GM12891 (cell line): Measurements from ENCODE around the gene MAP4K3. TPM values are rescaled to one million over a fixed set of nuclear protein-coding genes. Genes with fewer than 3 reads are reported as not detected.
A peak's percentile ranks its signal among the peaks of the same experiment; 100 is the strongest.

Experiments
- DNase-seq: peaks from one replicate; pipeline ENCODE4 v3.0.0; 2011; ENCODE audit warnings: low spot score; ENCODE audit not compliant: insufficient read length
- FAIRE-seq: peaks from 2 replicates; lab custom pipeline; 2011; peaks lifted over from hg19 to GRCh38; lab: Jason Lieb, UNC
- PAX5 ChIP-seq: IDR thresholded peaks from 2 replicates; pipeline ENCODE4 v1.6.1; 2011; ENCODE audit warnings: low read length, moderate library complexity, mild to moderate bottlenecking; ENCODE audit not compliant: insufficient read depth, severe bottlenecking
- POLR2A ChIP-seq: IDR thresholded peaks from 2 replicates; pipeline ENCODE4 v1.6.1; 2011; ENCODE audit warnings: low read depth, low read length, control low read depth
- POLR2AphosphoS5 ChIP-seq: IDR thresholded peaks from 2 replicates; pipeline ENCODE4 v1.6.1; 2011; ENCODE audit warnings: low read depth, low read length, control low read depth
- POU2F2 ChIP-seq: IDR thresholded peaks from 2 replicates; pipeline ENCODE4 v1.6.1; 2011; ENCODE audit warnings: low read depth, mild to moderate bottlenecking, control low read depth, low read length, moderate library complexity
- SPI1 ChIP-seq: IDR thresholded peaks from 2 replicates; pipeline ENCODE4 v1.6.1; 2011; ENCODE audit warnings: low read depth, low read length, control low read depth
- TAF1 ChIP-seq: IDR thresholded peaks from 2 replicates; pipeline ENCODE4 v1.6.1; 2011; ENCODE audit warnings: low read depth, low read length, control low read depth
- polyA plus RNA-seq: library from polyadenylated mRNA; unstranded; fragments of >200 nt; gene quantifications from one replicate; pipeline ENCODE4 v1.2.1, GENCODE V29; 2012; ENCODE audit warnings: low read depth, missing spikeins, inconsistent platforms; ENCODE audit not compliant: missing spikeins

MAP4K3 gene
- 2.2 TPM for polyA plus RNA-seq

- DNase-seq, result peak; percentile 65
- FAIRE-seq, result peak; percentile 90
- TF ChIP-seq POU2F2 (no peak), POLR2A (no peak), SPI1 (peak; percentile 68)
These were observed at the start of gene MAP4K3 for GRCh38 chr2:39436592-39437521. TSS of gene MAP4K3 (minus strand) at chr2:39437285. CDS start at chr2:39436987, 298 bp downstream.

GRCh38 chr2:39486071-39486470, 49.0 kb upstream of the MAP4K3 start:
- TF ChIP-seq TAF1 (no peak), POLR2A (no peak), SPI1 (no peak), POLR2AphosphoS5 (no peak), PAX5 (no peak), POU2F2 (no peak)
- DNase-seq (no peak), FAIRE-seq (no peak)

GRCh38 chr2:39484620-39485495, 47.8 kb upstream of the MAP4K3 start:
- DNase-seq, result no peak
- FAIRE-seq, result no peak
- TF ChIP-seq POU2F2 (no peak), POLR2A (no peak), POLR2AphosphoS5 (no peak)

- TF ChIP-seq POLR2A (no peak), PAX5 (no peak), SPI1 (no peak), POU2F2 (no peak), TAF1 (no peak), POLR2AphosphoS5 (no peak)
These were observed 47.1 kb upstream of the MAP4K3 start for GRCh38 chr2:39484206-39484605.

DNA sequence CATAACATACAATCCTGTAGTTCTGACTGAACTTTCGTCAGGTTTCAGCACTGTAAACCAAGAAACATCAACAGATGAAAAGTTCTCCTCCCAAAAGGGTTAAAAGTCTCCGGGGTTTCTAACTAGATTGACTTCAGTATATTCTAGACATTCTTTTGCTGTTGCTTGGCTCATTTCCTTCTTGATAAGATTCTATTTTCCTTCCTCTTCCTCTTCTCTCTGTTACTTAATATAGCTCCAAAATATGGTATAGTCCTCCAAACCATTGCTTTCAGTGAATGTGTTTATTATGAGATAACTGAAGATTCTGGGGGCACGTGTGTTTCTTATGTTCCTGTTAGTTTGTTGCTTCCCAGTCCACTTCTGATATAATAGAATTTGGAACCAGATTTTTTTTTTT, 46.4 kb upstream of the MAP4K3 start:
- TF ChIP-seq POLR2AphosphoS5, result no peak
- TF ChIP-seq PAX5, result no peak
- no peak for TF ChIP-seq TAF1
- no peak for TF ChIP-seq POLR2A
- TF ChIP-seq POU2F2, result no peak
- no peak for TF ChIP-seq SPI1
- no peak for FAIRE-seq
- DNase-seq, result no peak

More at GRCh38 chr2:39484206-39484605, 47.1 kb upstream of the MAP4K3 start:
- no peak for DNase-seq
- no peak for FAIRE-seq

- DNase-seq (no peak), FAIRE-seq (no peak)
- no peak for TF ChIP-seq POLR2AphosphoS5
- TF ChIP-seq TAF1, result no peak
- no peak for TF ChIP-seq POLR2A
- TF ChIP-seq POU2F2, result no peak
- TF ChIP-seq SPI1, result no peak
- no peak for TF ChIP-seq PAX5
These were observed 44.5 kb upstream of the MAP4K3 start for GRCh38 chr2:39481611-39482010.

GRCh38 chr2:39479696-39480095, 42.6 kb upstream of the MAP4K3 start:
- DNase-seq (no peak), FAIRE-seq (no peak)
- TF ChIP-seq POU2F2 (no peak), POLR2AphosphoS5 (no peak), POLR2A (no peak), SPI1 (no peak), PAX5 (no peak), TAF1 (no peak)

GRCh38 chr2:39479053-39479670, 42.1 kb upstream of the MAP4K3 start:
- FAIRE-seq, result no peak
- DNase-seq, result no peak
- TF ChIP-seq POLR2AphosphoS5 (no peak), SPI1 (no peak), TAF1 (no peak), PAX5 (no peak), POU2F2 (no peak), POLR2A (no peak)

GRCh38 chr2:39476524-39476923, 39.4 kb upstream of the MAP4K3 start:
- DNase-seq, result no peak
- peak; percentile 80 for FAIRE-seq
- no peak for TF ChIP-seq TAF1
- peak; percentile 41 for TF ChIP-seq SPI1

DNA sequence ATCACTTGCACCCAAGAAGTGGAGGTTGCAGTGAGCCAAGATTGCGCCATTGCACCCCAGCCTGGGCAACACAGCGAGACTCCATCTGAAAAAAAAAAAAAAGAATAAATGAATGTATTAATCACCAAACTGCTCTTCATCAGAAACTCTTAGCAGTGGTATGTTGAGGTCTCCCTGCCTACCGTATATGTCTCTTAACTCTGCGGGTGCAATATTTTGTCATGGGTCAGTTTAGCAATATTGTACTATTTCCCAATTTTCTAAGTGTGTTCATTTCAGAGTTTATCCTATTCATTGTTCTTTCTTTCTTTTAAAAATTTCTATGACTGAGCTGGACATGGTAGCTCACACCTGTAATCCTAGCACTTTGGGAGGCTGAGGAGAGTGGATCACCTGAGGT, 37.9 kb upstream of the MAP4K3 start:
- no peak for FAIRE-seq
- no peak for DNase-seq
- TF ChIP-seq POLR2AphosphoS5, result no peak
- TF ChIP-seq PAX5, result no peak
- no peak for TF ChIP-seq POU2F2
- TF ChIP-seq POLR2A, result no peak
- TF ChIP-seq SPI1, result no peak
- TF ChIP-seq TAF1, result no peak
